Activated CD8-positive, alpha-beta memory T cell treated with anti-CD3 and anti-CD28 coated beads for 36 hours (primary cell): Measurements from ENCODE around the gene SHC2. TPM values are rescaled to one million over a fixed set of nuclear protein-coding genes. Genes with fewer than 3 reads are reported as not detected.
"Not testable (repeated sequence)": the region's sequence is repeated elsewhere in the genome, so short reads cannot be mapped to it uniquely, and the experiment has no call there.

Source experiments
- CTCF ChIA-PET: fragments of 350-600 bp; sonication (Branson Sonifier 250); formaldehyde crosslinking; loops from one replicate; lab custom pipeline; 2021; ENCODE audit warnings: antibody characterized with exemption; lab: Charles Lee
- POLR2A ChIA-PET: fragments of 350-600 bp; sonication (Branson Sonifier 250); formaldehyde crosslinking; loops from one replicate; lab custom pipeline; 2021; ENCODE audit warnings: antibody characterized with exemption; lab: Charles Lee
- total RNA-seq, 2 experiments: library from RNA; stranded (reverse); gene quantifications; one replicate each; pipeline ENCODE4 v1.2.3, GENCODE V29; 2021

The SHC2 gene
- total RNA-seq, 2 experiments from 2014 or later = not detected

GRCh38 chr19:412356-413355 is 48.2 kb downstream of the SHC2 start:
- ChIA-PET POLR2A (no interaction called here), CTCF (no interaction called here)

- ChIA-PET CTCF (no interaction called here), POLR2A (no interaction called here)
These were observed 49.0 kb downstream of the SHC2 start for GRCh38 chr19:411723-412355.

- POLR2A ChIA-PET = not testable (repeated sequence)
These were observed 49.6 kb downstream of the SHC2 start for GRCh38 chr19:411121-411722.

GRCh38 chr19:410243-410781 is 50.5 kb downstream of the SHC2 start:
- CTCF ChIA-PET = no interaction called here
- POLR2A ChIA-PET = interaction anchor here (0.6 kb wide), 1 partner anchor 122 kb away, joined by 4 read pairs; no protein-coding TSS in a partner anchor

More at GRCh38 chr19:411121-411722, 49.6 kb downstream of the SHC2 start:
- CTCF ChIA-PET = not testable (repeated sequence)

GRCh38 chr19:409516-410242 is 51.2 kb downstream of the SHC2 start:
- ChIA-PET CTCF (no interaction called here), POLR2A (interaction anchor here (0.6 kb wide), 1 partner anchor 123 kb away, joined by 4 read pairs; no protein-coding TSS in a partner anchor)

GRCh38 chr19:408902-409515 is 51.8 kb downstream of the SHC2 start, which contains the start of gene C2CD4C:
Gene C2CD4C, minus strand, starts transcription at chr19:409147. Its CDS starts 786 bp downstream, at chr19:408361.
- CTCF ChIA-PET = no interaction called here
- POLR2A ChIA-PET = no interaction called here

- ChIA-PET CTCF (no interaction called here), POLR2A (no interaction called here)
These were observed 52.4 kb downstream of the SHC2 start for GRCh38 chr19:408441-408901.

GRCh38 chr19:407511-408440 is 53.1 kb downstream of the SHC2 start:
- POLR2A ChIA-PET = no interaction called here
- CTCF ChIA-PET = no interaction called here

GRCh38 chr19:406971-407510 is 53.8 kb downstream of the SHC2 start:
- ChIA-PET POLR2A (no interaction called here), CTCF (no interaction called here)

- ChIA-PET CTCF (no interaction called here), POLR2A (no interaction called here)
These were observed 54.6 kb downstream of the SHC2 start for GRCh38 chr19:406135-406781.

- CTCF ChIA-PET = no interaction called here
- POLR2A ChIA-PET = no interaction called here
These were observed 55.5 kb downstream of the SHC2 start for GRCh38 chr19:405121-405965.

- ChIA-PET CTCF (no interaction called here), POLR2A (no interaction called here)
These were observed 57.4 kb downstream of the SHC2 start for GRCh38 chr19:403221-404027.

GRCh38 chr19:402786-403185 is 58.0 kb downstream of the SHC2 start:
- ChIA-PET CTCF (no interaction called here), POLR2A (no interaction called here)

GRCh38 chr19:401866-402511 is 58.8 kb downstream of the SHC2 start:
- CTCF ChIA-PET = no interaction called here
- POLR2A ChIA-PET = no interaction called here
